IMR-90 (cell line): Measurements from ENCODE around the gene CASTOR1. TPM values are rescaled to one million over a fixed set of nuclear protein-coding genes. Genes with fewer than 3 reads are reported as not detected.

Experiments used
- ATAC-seq: fragments of 200-7000 bp; cut with Tn5 transposase; 2 replicates; pipeline ENCODE4 v1.9.1; 2020; ENCODE audit warnings: low read depth, mild to moderate bottlenecking, moderate library complexity
- BruUV-seq: library from RNA; stranded (reverse); fragments of 400-500 nt; replicated peaks from 2 replicates; lab custom pipeline; 2021; lab: Mats Ljungman, UMichigan
- CTCF ChIA-PET: fragments of 300-600 bp; formaldehyde crosslinking; extraction: SDS; loops from one replicate; lab custom pipeline; 2021; ENCODE audit warnings: antibody characterized with exemption; lab: Yijun Ruan, JAX
- POLR2A ChIA-PET: fragments of 300-600 bp; sonication (Branson Sonifier 250); formaldehyde crosslinking; loops from one replicate; lab custom pipeline; 2022; ENCODE audit warnings: antibody characterized with exemption; ENCODE audit not compliant: unreplicated experiment; lab: Charles Lee
- DNase-seq: peaks from one replicate; pipeline ENCODE4 v3.0.0; 2013
- H2AFZ ChIP-seq: replicated peaks from 2 replicates; pipeline ENCODE3; 2013; ENCODE audit warnings: low read length, mild to moderate bottlenecking; ENCODE audit not compliant: poor library complexity
- H2AK5ac ChIP-seq: 2 replicates; pipeline ENCODE4 v1.6.1; 2013; ENCODE audit warnings: low read depth, low read length, inconsistent platforms
- H2AK9ac ChIP-seq: replicated peaks from 2 replicates; pipeline ENCODE3; 2013; ENCODE audit warnings: mild to moderate bottlenecking, low read depth, low read length, moderate library complexity; ENCODE audit not compliant: poor library complexity
- H2BK120ac ChIP-seq: 2 replicates; pipeline ENCODE4 v1.6.1; 2013; ENCODE audit warnings: low read depth, low read length, inconsistent platforms
- H2BK15ac ChIP-seq: 3 replicates; pipeline ENCODE4 v1.6.1; 2013; ENCODE audit warnings: low read depth, low read length, inconsistent platforms
- H2BK20ac ChIP-seq: 2 replicates; pipeline ENCODE4 v1.6.1; 2013; ENCODE audit warnings: low read depth, mild to moderate bottlenecking, inconsistent platforms, low read length, moderate library complexity
- H2BK5ac ChIP-seq: 2 replicates; pipeline ENCODE4 v1.6.1; 2013; ENCODE audit warnings: mild to moderate bottlenecking, low read depth, low read length, inconsistent platforms; ENCODE audit not compliant: poor library complexity, severe bottlenecking
- H3K14ac ChIP-seq: replicated peaks from 2 replicates; pipeline ENCODE4 v1.6.1; 2013; ENCODE audit warnings: low read depth, low read length, inconsistent platforms
- H3K18ac ChIP-seq: 2 replicates; pipeline ENCODE4 v1.6.1; 2013; ENCODE audit warnings: low read depth, low read length, control low read depth
- H3K23ac ChIP-seq: 2 replicates; pipeline ENCODE4 v1.6.1; 2013; ENCODE audit warnings: low read depth, low read length, inconsistent platforms
- H3K27ac ChIP-seq: 2 replicates; pipeline ENCODE4 v1.5.1; 2013; ENCODE audit warnings: mild to moderate bottlenecking, control low read depth, low read length; ENCODE audit not compliant: insufficient read depth
- H3K27me3 ChIP-seq: 2 replicates; pipeline ENCODE4 v1.6.1; 2013; ENCODE audit warnings: low read length; ENCODE audit not compliant: control insufficient read depth, insufficient read depth
- H3K36me3 ChIP-seq: 2 replicates; pipeline ENCODE4 v1.6.1; 2013; ENCODE audit warnings: low read length, mixed read lengths; ENCODE audit not compliant: control insufficient read depth, insufficient read depth
- H3K4ac ChIP-seq: 2 replicates; pipeline ENCODE4 v1.6.1; 2013; ENCODE audit warnings: low read depth, low read length, inconsistent platforms
- H3K4me1 ChIP-seq: 2 replicates; pipeline ENCODE4 v1.6.1; 2013; ENCODE audit warnings: low read length, mixed read lengths; ENCODE audit not compliant: control insufficient read depth, insufficient read depth
- H3K4me2 ChIP-seq: 2 replicates; pipeline ENCODE4 v1.6.1; 2013; ENCODE audit warnings: low read depth, mild to moderate bottlenecking, control low read depth, low read length, moderate library complexity
- H3K4me3 ChIP-seq: 2 replicates; pipeline ENCODE4 v1.5.1; 2013; ENCODE audit warnings: low read depth, mild to moderate bottlenecking, control low read depth, low read length, moderate library complexity; ENCODE audit not compliant: insufficient read depth
- H3K56ac ChIP-seq: 2 replicates; pipeline ENCODE4 v1.6.1; 2013; ENCODE audit warnings: low read length, inconsistent platforms; ENCODE audit not compliant: insufficient read depth; ENCODE audit errors: extremely low read depth
- H3K79me1 ChIP-seq, 2 experiments: 2 replicates each; pipeline ENCODE4 v1.6.1; 2013; ENCODE audit warnings: low read length in 2 of 2, inconsistent platforms in 1 of 2, low read depth in 1 of 2
- H3K9ac ChIP-seq: 2 replicates; pipeline ENCODE4 v1.6.1; 2013; ENCODE audit warnings: low read depth, low read length, control low read depth
- H3K9me1 ChIP-seq: 2 replicates; pipeline ENCODE4 v1.6.1; 2013; ENCODE audit warnings: low read length, inconsistent platforms; ENCODE audit not compliant: insufficient read depth
- H3K9me3 ChIP-seq: 2 replicates; pipeline ENCODE4 v1.6.1; 2013; ENCODE audit warnings: low read length; ENCODE audit not compliant: control insufficient read depth, insufficient read depth
- H4K20me1 ChIP-seq: 2 replicates; pipeline ENCODE4 v1.6.1; 2013; ENCODE audit warnings: low read length, inconsistent platforms; ENCODE audit not compliant: insufficient read depth
- H4K5ac ChIP-seq: 2 replicates; pipeline ENCODE4 v1.6.1; 2013; ENCODE audit warnings: mild to moderate bottlenecking, low read depth, low read length, control low read depth
- H4K8ac ChIP-seq, 2 experiments: 2 replicates each; pipeline ENCODE4 v1.6.1; 2013; ENCODE audit warnings: low read depth in 2 of 2, low read length in 2 of 2, control low read depth in 1 of 2, inconsistent platforms in 1 of 2
- H4K91ac ChIP-seq: 2 replicates; pipeline ENCODE4 v1.6.1; 2013; ENCODE audit warnings: low read depth, low read length, inconsistent platforms; ENCODE audit not compliant: insufficient read depth
- BHLHE40 ChIP-seq: fragments of 150-350 bp; IDR thresholded peaks from 2 replicates; pipeline ENCODE4 v1.6.1; 2016; ENCODE audit warnings: mild to moderate bottlenecking, low read depth, low read length
- CEBPB ChIP-seq: IDR thresholded peaks from 2 replicates; pipeline ENCODE4 v1.6.1; 2012; ENCODE audit warnings: low read depth, low read length, improper control_type of control experiment
- CHD1 ChIP-seq: IDR thresholded peaks from 2 replicates; pipeline ENCODE4 v1.6.1; 2012; ENCODE audit warnings: low read depth, low read length, improper control_type of control experiment
- CTCF ChIP-seq: conservative IDR thresholded peaks from 2 replicates; pipeline ENCODE4 v1.5.1; 2012; ENCODE audit warnings: mild to moderate bottlenecking, low read depth, low read length, improper control_type of control experiment
- ELK1 ChIP-seq: fragments of 150-350 bp; IDR thresholded peaks from 2 replicates; pipeline ENCODE4 v1.6.1; 2016; ENCODE audit warnings: low read depth, mild to moderate bottlenecking, low read length, moderate library complexity, borderline replicate concordance
- FOS ChIP-seq: fragments of 150-350 bp; IDR thresholded peaks from 2 replicates; pipeline ENCODE4 v1.6.1; 2016; ENCODE audit warnings: low read depth, low read length
- MAFK ChIP-seq: IDR thresholded peaks from 2 replicates; pipeline ENCODE4 v1.6.1; 2012; ENCODE audit warnings: low read depth, low read length, improper control_type of control experiment
- MAZ ChIP-seq: IDR thresholded peaks from 2 replicates; pipeline ENCODE4 v1.6.1; 2012; ENCODE audit warnings: low read depth, mild to moderate bottlenecking, low read length, improper control_type of control experiment, moderate library complexity, borderline replicate concordance
- MXI1 ChIP-seq: IDR thresholded peaks from 2 replicates; pipeline ENCODE4 v1.6.1; 2012; ENCODE audit warnings: low read depth, mild to moderate bottlenecking, low read length, moderate library complexity, borderline replicate concordance
- NFE2L2 ChIP-seq: fragments of 150-350 bp; IDR thresholded peaks from 2 replicates; pipeline ENCODE4 v1.6.1; 2016; ENCODE audit warnings: low read depth, mild to moderate bottlenecking, low read length
- POLR2A ChIP-seq: IDR thresholded peaks from 2 replicates; pipeline ENCODE4 v1.6.1; 2012; ENCODE audit warnings: mild to moderate bottlenecking, low read depth, low read length
- RAD21 ChIP-seq: IDR thresholded peaks from 2 replicates; pipeline ENCODE4 v1.6.1; 2012; ENCODE audit warnings: low read length, improper control_type of control experiment
- RCOR1 ChIP-seq: IDR thresholded peaks from 2 replicates; pipeline ENCODE4 v1.6.1; 2012; ENCODE audit warnings: mild to moderate bottlenecking, low read length, improper control_type of control experiment; ENCODE audit not compliant: insufficient replicate concordance
- RFX5 ChIP-seq: IDR thresholded peaks from 2 replicates; pipeline ENCODE4 v1.8.0; 2012; ENCODE audit warnings: low read depth, mild to moderate bottlenecking, low read length, moderate library complexity
- SMC3 ChIP-seq: fragments of 150-350 bp; IDR thresholded peaks from 2 replicates; pipeline ENCODE4 v1.6.1; 2016; ENCODE audit warnings: low read depth, mild to moderate bottlenecking, antibody characterized with exemption, low read length, moderate library complexity
- WGBS, 2 experiments: methylation state at CpG; one replicate each; pipeline versions ENCODE4 v1.1.5 to v1.1.7; 2013; ENCODE audit warnings: missing lambda C conversion rate in 2 of 2; ENCODE audit not compliant: insufficient read length in 1 of 2; ENCODE audit errors: extremely low coverage in 2 of 2; 5-methylcytosine and 5-hydroxymethylcytosine counted together
- dilution Hi-C: fragments of 300-500 bp; cut with HindIII; formaldehyde crosslinking; loops from one replicate; pipeline ENCODE4 v1.14.3; 2018; ENCODE audit warnings: low sequenced_read_pairs; ENCODE audit not compliant: unreplicated experiment
- in situ Hi-C: fragments of 300-500 bp; cut with MboI; formaldehyde crosslinking; loops from 3 replicates; pipeline ENCODE4 v1.14.3; 2019; ENCODE audit warnings: low sequenced_read_pairs, inconsistent platforms, mixed read lengths
- intact Hi-C: fragments of 100-400 bp; cut with micrococcal nuclease; formaldehyde crosslinking; loops from 2 replicates; pipeline ENCODE4 v1.10.0; 2022
- polyA plus RNA-seq, 3 experiments: library from polyadenylated mRNA; depleted of rRNA; stranded (reverse); fragments of >200 nt; gene quantifications; 2 replicates each; pipeline ENCODE4 v1.2.3, GENCODE V29; 2012; ENCODE audit warnings: low replicate concordance in 1 of 3
- total RNA-seq: library from RNA; depleted of rRNA; stranded (reverse); fragments of >200 nt; gene quantifications from 2 replicates; pipeline ENCODE4 v1.2.3, GENCODE V29; 2012
- TF ChIP-seq, protein P1 (sequence below): fragments of 150-350 bp; IDR thresholded peaks from 2 replicates; pipeline ENCODE4 v1.6.1; 2017; ENCODE audit warnings: mild to moderate bottlenecking, antibody characterized with exemption, low read length, low read depth

CASTOR1 gene
- total and polyA plus RNA-seq, 2 of the 4 experiments (the other 2 are of a cell fraction), result 10.6 to 23.5 TPM

GRCh38 chr22:30317778-30318177 lies 28.5 kb upstream of the CASTOR1 start:
- peak overlapping the region; percentile 1 for H3K4ac ChIP-seq
- peak overlapping the region; percentile 1; the same call in 1 of the 2 replicates for H2BK20ac ChIP-seq
- H3K14ac ChIP-seq, result no peak overlapping the region
- H4K8ac ChIP-seq, result 0 out of 4 replicates have a peak overlapping the region, but pooled peaks of 1 of the 2 experiments have one; percentile 17
- no TSS peak for BruUV-seq
- peak overlapping the region; percentile 24; the same call in 1 of the 2 replicates for H4K91ac ChIP-seq
- no CpG with 5 or more reads among the region's 1 CpG for WGBS, 2 experiments
- H3K4me3 ChIP-seq, result no peak overlapping the region
- H2AK9ac ChIP-seq, result no peak overlapping the region
- peaks cover 77% of the 10 kb centered on the region for H4K20me1 ChIP-seq
- no peak overlapping the region for H3K9ac ChIP-seq
- intact Hi-C loops, result no loop called here
- TF ChIP-seq BHLHE40, result no peak
- TF ChIP-seq ELK1, result no peak
- no peak for TF ChIP-seq MXI1
- no peak for TF ChIP-seq MAFK
- no peak for TF ChIP-seq RAD21
- no peak for TF ChIP-seq CTCF
- no peak for TF ChIP-seq SMC3
- TF ChIP-seq CHD1, result no peak
- no peak for TF ChIP-seq RFX5
- TF ChIP-seq POLR2A, result no peak
- TF ChIP-seq, protein P1, sequence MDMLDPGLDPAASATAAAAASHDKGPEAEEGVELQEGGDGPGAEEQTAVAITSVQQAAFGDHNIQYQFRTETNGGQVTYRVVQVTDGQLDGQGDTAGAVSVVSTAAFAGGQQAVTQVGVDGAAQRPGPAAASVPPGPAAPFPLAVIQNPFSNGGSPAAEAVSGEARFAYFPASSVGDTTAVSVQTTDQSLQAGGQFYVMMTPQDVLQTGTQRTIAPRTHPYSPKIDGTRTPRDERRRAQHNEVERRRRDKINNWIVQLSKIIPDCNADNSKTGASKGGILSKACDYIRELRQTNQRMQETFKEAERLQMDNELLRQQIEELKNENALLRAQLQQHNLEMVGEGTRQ, result no peak
- no peak for TF ChIP-seq CEBPB
- no peak for TF ChIP-seq RCOR1
- TF ChIP-seq MAZ, result no peak
- no peak for TF ChIP-seq FOS
- no peak for TF ChIP-seq NFE2L2
- no peak overlapping the region for H2AFZ ChIP-seq
- peak overlapping the region; percentile 30; the same call in 1 of the 2 replicates for H3K27ac ChIP-seq
- peak overlapping the region; percentile 24; the same call in 1 of the 2 replicates for H4K5ac ChIP-seq
- ATAC-seq, result no peak
- peaks cover 18% of the 10 kb centered on the region for H3K36me3 ChIP-seq
- H3K4me1 ChIP-seq, result peaks cover 33% of the 10 kb centered on the region
- no peak overlapping the region for H3K56ac ChIP-seq
- peak overlapping the region; percentile 0; the same call in 1 of the 2 replicates for H2BK120ac ChIP-seq
- H3K23ac ChIP-seq, result 0 out of 2 replicates have a peak overlapping the region, but pooled peaks have one; percentile 1
- peak overlapping the region; percentile 29; the same call in 1 of the 2 replicates for H2AK5ac ChIP-seq
- H3K9me1 ChIP-seq, result peaks cover 63% of the 10 kb centered on the region
- in situ Hi-C loops, result no loop called here
- no peak overlapping the region for H2BK5ac ChIP-seq
- DNase-seq, result no peak
- H3K27me3 ChIP-seq, result no peaks in the 10 kb centered on the region
- H3K9me3 ChIP-seq, result no peaks in the 10 kb centered on the region
- H2BK15ac ChIP-seq, result no peak overlapping the region; the same call in 2 of the 3 replicates
- H3K18ac ChIP-seq, result peak overlapping the region; percentile 54; the same call in 1 of the 2 replicates
- peaks cover 44 to 94% of the 10 kb centered on the region in 2 experiments for H3K79me1 ChIP-seq
- ChIA-PET CTCF (no interaction called here), POLR2A (no interaction called here)
- dilution Hi-C loops, result no loop called here
- no peak overlapping the region for H3K4me2 ChIP-seq
